ENCODE data around the gene RAD51AP2. TPM values are rescaled to one million over a fixed set of nuclear protein-coding genes. Genes with fewer than 3 reads are reported as not detected.

RAD51AP2 gene
- total RNA-seq, 4 donors from 2014 or later = not detected

DNA sequence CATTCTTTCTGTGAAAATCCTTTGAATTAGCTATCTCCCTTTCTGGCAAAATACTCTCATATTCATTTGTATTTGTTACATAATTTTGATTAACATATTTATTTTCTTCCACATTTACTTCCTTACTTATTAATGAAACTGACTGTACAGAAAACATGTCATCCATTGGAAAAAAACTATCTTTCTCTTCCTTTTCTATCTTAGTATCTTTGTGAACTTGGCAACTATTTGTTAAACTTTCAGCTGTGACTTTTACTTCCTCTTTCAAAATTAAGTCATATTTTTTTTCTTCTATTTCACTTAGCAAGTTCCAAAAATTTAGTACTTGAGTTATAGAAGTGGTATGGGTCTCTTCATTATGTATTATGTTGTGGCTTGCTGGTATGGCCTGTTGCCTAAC lies 2.6 kb downstream of the RAD51AP2 start:
- TF ChIP-seq, protein P1, sequence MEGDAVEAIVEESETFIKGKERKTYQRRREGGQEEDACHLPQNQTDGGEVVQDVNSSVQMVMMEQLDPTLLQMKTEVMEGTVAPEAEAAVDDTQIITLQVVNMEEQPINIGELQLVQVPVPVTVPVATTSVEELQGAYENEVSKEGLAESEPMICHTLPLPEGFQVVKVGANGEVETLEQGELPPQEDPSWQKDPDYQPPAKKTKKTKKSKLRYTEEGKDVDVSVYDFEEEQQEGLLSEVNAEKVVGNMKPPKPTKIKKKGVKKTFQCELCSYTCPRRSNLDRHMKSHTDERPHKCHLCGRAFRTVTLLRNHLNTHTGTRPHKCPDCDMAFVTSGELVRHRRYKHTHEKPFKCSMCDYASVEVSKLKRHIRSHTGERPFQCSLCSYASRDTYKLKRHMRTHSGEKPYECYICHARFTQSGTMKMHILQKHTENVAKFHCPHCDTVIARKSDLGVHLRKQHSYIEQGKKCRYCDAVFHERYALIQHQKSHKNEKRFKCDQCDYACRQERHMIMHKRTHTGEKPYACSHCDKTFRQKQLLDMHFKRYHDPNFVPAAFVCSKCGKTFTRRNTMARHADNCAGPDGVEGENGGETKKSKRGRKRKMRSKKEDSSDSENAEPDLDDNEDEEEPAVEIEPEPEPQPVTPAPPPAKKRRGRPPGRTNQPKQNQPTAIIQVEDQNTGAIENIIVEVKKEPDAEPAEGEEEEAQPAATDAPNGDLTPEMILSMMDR (IDR thresholded peaks at IDR 0.05; ENCODE audit: low read depth) = no peak

DNA sequence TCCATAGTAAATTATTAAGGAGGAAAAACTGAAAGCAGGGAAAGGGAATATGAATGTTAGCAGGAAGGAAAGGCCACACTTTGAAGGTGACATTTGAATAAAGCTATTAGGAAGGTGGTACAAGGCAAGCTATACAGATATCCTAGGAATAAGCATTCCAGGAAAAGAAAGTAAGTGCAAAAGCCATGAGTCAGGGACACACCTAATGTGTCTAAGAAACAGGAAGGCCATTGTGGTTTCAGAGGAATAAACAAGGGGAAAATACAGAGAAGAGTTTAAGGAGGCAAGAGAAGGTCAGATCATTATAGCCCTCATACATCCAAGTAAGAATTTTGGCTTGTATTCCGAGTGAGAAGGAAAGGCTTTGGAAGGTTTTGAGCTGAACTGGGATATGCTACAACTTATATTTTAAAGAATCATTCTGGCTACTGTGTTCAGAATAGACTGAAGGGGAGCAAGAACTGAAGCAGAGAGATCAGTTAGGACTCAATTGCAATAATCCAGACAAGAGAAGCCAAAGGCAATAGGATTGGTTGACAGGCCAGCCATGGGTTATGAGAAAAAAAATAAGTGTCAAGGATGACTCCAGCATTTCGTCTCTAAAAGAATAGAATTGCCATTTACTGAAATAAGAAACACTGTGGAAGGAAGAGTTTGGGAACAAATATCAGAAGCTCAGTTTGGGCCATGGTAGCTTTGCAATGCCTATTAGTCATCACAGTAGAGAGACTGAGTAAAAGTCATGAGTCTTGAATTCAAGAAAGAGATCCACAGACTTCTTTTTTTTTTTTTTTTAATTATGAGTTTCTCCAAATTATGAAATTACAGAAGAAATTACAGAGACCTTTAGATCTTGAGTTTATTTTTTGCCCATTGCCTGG lies 11.3 kb downstream of the RAD51AP2 start:
- TF ChIP-seq, protein P1 (IDR thresholded peaks at IDR 0.05; ENCODE audit: low read depth) = no peak

DNA sequence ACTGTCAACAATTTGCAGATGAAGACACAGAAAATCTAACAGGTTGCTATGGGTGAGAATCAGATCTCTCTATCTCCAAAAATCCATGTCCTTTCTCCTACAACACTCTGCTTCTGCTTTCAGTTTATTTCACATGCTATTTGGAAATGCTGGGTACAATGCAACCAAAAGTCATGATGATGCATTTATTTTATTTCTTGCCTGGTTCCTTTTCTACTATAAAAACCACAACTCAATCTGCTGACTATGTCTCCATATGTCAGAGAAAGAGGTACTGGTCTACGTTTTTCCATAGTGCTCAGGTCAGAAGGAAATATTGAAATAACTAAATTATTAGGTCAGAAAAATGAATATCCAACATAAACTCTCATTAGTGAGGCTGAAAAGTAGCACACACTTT lies 20.5 kb downstream of the RAD51AP2 start:
- TF ChIP-seq, protein P1 (IDR thresholded peaks at IDR 0.05; ENCODE audit: low read depth) = no peak

GRCh38 chr2:17495590-17495989 lies 22.6 kb downstream of the RAD51AP2 start:
- TF ChIP-seq, protein P1 (IDR thresholded peaks at IDR 0.05; ENCODE audit: low read depth) = no peak

GRCh38 chr2:17483496-17483895 lies 34.7 kb downstream of the RAD51AP2 start:
- TF ChIP-seq, protein P1 (IDR thresholded peaks at IDR 0.05; ENCODE audit: low read depth) = no peak

DNA sequence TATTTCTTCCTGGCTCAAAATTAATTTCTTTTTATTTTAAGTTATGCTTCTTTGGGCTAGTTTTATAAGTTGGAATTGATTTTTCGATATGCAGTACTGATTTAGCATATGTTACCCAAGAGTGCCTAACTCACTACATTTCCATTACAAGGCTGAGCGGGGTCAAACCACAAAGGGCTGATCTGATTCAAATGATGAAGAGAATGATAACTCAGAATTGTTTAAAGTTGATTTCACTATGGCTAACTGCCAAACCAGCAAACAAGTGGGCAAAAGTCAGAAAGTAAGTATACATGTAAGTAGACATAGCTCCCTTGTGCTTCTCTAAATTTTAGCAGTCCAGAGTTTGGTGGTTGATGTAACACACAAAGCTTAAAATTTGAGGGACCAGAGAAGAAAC lies 35.6 kb downstream of the RAD51AP2 start:
- TF ChIP-seq, protein P1 (IDR thresholded peaks at IDR 0.05; ENCODE audit: low read depth) = no peak

GRCh38 chr2:17479875-17480274 lies 38.4 kb downstream of the RAD51AP2 start:
- TF ChIP-seq, protein P1 (IDR thresholded peaks at IDR 0.05; ENCODE audit: low read depth) = no peak

Data from subcutaneous adipose tissue (tissue), 4 donors.